ENCODE measurements around the gene SET.

- no peak for TF ChIP-seq CTCF (IDR thresholded peaks at IDR 0.05)
- TF ChIP-seq EZH2 (IDR thresholded peaks at IDR 0.05; ENCODE audit: borderline replicate concordance, insufficient read depth, low read depth, low read length, poor library complexity, severe bottlenecking): no peak
Observed at GRCh38 chr9:128701227-128701854, 12.3 kb downstream of the SET start.

Measured in B cell (primary cell).